Measurements from ENCODE around the gene PACSIN3.

Gene PACSIN3

DNA sequence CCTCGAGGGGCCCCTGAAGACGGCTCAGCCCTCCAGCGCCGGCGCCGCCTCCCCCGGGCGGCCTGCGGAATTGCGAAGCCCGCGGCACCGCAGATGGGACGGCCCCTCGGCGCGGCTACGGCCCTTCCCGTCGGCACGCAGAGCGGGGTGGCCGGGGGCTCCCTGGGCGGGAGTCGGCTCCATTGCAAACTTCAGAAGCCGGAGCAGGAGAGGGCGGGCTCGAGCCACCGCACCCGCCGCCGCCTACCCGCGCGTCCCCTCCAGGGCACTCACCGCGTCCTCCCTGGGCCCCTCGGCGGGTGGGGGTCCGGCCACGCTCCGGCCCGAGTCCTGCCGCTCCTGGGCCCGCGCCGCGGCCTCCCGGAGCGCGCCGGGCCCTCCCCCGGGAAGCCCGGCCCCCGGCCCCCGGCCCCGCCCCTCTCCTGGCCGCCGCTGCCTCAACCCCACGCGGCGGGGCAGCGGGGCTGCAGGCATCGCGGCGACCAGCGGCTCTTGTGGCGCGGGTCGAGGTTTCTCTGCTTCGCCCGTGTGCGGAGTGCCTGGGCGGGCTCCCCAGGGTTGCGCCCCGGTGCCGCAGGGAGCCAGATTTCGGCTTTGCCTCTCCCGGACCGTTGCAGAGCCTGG is at the start of gene PACSIN3:
Gene PACSIN3, minus strand, starts transcription at position 359 of the 624 bp plus-strand sequence. CDS start 3,707 bp downstream, outside the sequence.
- Mint-ChIP-seq H3K27ac (no peak within 1 kb of the TSS), H3K36me3 (ENCODE audit: low read depth) (no peaks in the 10 kb centered on the region), H3K27me3 (peaks cover 70% of the 10 kb centered on the region), H3K4me3 (peak within 1 kb of the TSS; percentile 74), H3K4me1 (ENCODE audit: low read depth) (peaks cover 28% of the 10 kb centered on the region), H3K9me3 (no peaks in the 10 kb centered on the region)
- intact Hi-C loops (cut with micrococcal nuclease) = no loop called here

DNA sequence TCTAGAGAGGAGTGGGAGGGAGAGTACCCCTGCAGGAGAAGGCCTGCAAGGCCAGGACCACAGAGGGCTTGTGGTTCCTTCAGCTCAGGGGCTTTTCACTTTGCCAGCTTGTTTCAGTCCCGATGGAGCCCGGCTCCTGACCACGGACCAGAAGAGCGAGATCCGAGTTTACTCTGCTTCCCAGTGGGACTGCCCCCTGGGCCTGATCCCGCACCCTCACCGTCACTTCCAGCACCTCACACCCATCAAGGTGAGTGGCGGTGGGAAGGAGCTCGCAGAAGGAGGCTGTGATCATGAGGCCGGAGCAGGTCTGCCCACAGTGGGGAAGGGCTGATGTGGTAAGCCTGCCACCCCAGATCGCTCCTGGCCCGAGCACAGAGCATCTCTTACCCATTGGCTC is 48.9 kb upstream of the PACSIN3 start:
- intact Hi-C loops (cut with micrococcal nuclease) = no loop called here
- H3K9me3 Mint-ChIP-seq = no peaks in the 10 kb centered on the region
- peaks cover 24% of the 10 kb centered on the region for H3K4me1 Mint-ChIP-seq (ENCODE audit: low read depth)
- H3K4me3 Mint-ChIP-seq = no peak overlapping the region
- peak overlapping the region; percentile 39 for H3K27ac Mint-ChIP-seq
- no peaks in the 10 kb centered on the region for H3K27me3 Mint-ChIP-seq
- peaks cover 92% of the 10 kb centered on the region for H3K36me3 Mint-ChIP-seq (ENCODE audit: low read depth)

DNA sequence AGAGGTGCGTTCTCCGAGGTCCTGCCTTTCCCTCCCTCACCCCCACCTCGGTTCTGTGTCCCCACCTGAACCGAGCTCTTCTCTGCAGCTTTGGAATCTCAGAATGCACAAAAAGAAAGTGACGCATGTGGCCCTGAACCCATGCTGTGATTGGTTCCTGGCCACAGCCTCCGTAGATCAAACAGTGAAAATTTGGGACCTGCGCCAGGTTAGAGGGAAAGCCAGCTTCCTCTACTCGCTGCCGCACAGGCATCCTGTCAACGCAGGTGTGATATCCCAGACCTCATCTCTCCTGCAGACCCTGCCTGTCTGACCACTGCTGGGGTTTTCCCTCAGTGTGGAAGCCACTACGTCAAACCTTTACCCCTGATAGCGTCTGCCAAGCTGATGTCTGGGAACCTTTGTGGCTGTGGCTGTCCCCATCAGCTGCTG is 48.5 kb upstream of the PACSIN3 start:
- H3K36me3 Mint-ChIP-seq (ENCODE audit: low read depth) = peaks cover 91% of the 10 kb centered on the region
- peak overlapping the region; percentile 39 for H3K27ac Mint-ChIP-seq

DNA sequence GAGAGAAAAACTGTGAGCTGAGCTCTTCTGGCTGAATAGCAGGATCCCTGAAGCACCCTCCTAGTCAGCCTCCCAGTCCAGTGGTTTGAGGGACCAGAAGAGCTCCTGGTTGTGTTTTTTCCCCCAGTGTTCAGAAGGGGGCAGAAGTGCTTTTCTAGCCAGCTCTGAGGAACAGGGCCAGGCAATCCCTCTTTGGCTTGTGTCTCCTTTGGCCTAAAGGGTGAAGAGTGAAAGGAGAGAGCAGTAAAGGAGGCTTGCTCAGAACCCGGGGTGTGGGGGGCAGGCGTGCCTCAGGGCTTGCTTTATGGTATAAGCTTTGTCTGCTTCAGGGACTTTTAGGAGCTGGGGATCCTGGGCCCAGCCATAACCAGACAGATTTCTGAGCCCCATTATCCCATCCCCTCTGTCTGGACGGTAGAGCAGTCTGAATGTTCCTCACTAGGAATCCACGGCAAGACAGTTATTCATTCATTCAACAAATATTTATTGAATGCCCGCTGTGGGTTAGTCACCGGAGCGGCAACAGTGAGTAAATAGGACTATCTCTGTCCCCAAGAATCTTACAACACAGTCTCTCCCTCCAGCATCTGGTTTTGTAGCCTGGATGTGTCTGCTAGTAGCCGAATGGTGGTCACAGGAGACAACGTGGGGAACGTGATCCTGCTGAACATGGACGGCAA is 47.9 kb upstream of the PACSIN3 start:
- H3K27ac Mint-ChIP-seq = no peak overlapping the region
- peaks cover 91% of the 10 kb centered on the region for H3K36me3 Mint-ChIP-seq (ENCODE audit: low read depth)
- H3K9me3 Mint-ChIP-seq = no peaks in the 10 kb centered on the region
- no peaks in the 10 kb centered on the region for H3K27me3 Mint-ChIP-seq
- H3K4me1 Mint-ChIP-seq (ENCODE audit: low read depth) = peaks cover 24% of the 10 kb centered on the region
- H3K4me3 Mint-ChIP-seq = no peak overlapping the region
- intact Hi-C loops (cut with micrococcal nuclease) = loop anchor here (5.0 kb wide), 1 partner anchor 38 kb away; the partner anchor contains the start of gene MADD

More for the DNA sequence above, 48.5 kb upstream of the PACSIN3 start:
- Mint-ChIP-seq H3K4me3 (no peak overlapping the region), H3K4me1 (ENCODE audit: low read depth) (peaks cover 24% of the 10 kb centered on the region), H3K27me3 (no peaks in the 10 kb centered on the region), H3K9me3 (no peaks in the 10 kb centered on the region)
- intact Hi-C loops (cut with micrococcal nuclease) = loop anchor here (5.0 kb wide), 1 partner anchor 38 kb away; the partner anchor contains the start of gene MADD

DNA sequence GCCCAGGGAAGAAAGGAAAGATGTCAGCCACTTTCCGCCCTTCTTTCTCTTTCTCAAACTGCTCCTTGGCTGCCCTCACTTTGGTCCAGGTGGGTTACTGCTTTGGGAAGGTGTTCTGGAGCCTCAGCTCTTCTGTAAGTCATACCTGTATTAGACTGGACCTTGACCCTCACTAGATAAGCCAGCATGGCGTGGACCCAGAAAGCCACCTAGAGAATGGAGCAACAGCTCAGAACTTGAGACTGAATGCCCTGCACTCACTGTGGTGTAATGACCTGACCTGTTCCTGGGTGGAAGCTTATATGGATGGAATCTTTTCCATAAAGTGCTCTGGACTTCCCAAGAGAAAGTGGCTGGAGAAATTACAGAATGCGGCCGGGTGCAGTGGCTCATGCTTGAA is 46.8 kb upstream of the PACSIN3 start:
- Mint-ChIP-seq H3K4me3 (no peak overlapping the region), H3K27ac (no peak overlapping the region), H3K4me1 (ENCODE audit: low read depth) (peaks cover 22% of the 10 kb centered on the region), H3K27me3 (no peaks in the 10 kb centered on the region), H3K36me3 (ENCODE audit: low read depth) (peaks cover 91% of the 10 kb centered on the region), H3K9me3 (no peaks in the 10 kb centered on the region)
- intact Hi-C loops (cut with micrococcal nuclease) = loop anchor here (5.0 kb wide), 1 partner anchor 39 kb away; the partner anchor contains the start of gene MADD

DNA sequence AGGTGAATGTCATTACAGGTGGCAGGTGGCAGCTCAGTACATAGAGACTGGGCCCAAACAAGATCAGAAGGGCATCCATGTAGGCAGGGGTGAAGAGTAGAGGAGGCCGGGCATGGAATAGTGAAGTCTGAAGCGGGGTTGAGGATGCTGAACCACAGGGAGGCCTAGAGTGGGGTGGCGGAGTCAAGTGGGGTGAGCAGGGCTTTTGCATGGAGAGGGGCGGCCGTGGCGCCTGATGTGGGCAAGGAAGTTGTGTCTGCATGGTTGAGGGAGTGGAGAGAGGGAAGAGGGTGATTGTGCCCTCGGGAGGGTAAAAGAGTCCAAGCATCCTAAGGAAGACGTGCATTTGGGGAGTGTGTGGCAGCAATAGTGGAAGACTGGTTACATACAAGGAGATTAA is 42.9 kb upstream of the PACSIN3 start:
- intact Hi-C loops (cut with micrococcal nuclease) = no loop called here
- no peak overlapping the region for H3K27ac Mint-ChIP-seq
- no peaks in the 10 kb centered on the region for H3K9me3 Mint-ChIP-seq
- no peaks in the 10 kb centered on the region for H3K27me3 Mint-ChIP-seq
- H3K4me3 Mint-ChIP-seq = no peak overlapping the region
- H3K4me1 Mint-ChIP-seq (ENCODE audit: low read depth) = peaks cover 18% of the 10 kb centered on the region
- H3K36me3 Mint-ChIP-seq (ENCODE audit: low read depth) = peaks cover 90% of the 10 kb centered on the region

DNA sequence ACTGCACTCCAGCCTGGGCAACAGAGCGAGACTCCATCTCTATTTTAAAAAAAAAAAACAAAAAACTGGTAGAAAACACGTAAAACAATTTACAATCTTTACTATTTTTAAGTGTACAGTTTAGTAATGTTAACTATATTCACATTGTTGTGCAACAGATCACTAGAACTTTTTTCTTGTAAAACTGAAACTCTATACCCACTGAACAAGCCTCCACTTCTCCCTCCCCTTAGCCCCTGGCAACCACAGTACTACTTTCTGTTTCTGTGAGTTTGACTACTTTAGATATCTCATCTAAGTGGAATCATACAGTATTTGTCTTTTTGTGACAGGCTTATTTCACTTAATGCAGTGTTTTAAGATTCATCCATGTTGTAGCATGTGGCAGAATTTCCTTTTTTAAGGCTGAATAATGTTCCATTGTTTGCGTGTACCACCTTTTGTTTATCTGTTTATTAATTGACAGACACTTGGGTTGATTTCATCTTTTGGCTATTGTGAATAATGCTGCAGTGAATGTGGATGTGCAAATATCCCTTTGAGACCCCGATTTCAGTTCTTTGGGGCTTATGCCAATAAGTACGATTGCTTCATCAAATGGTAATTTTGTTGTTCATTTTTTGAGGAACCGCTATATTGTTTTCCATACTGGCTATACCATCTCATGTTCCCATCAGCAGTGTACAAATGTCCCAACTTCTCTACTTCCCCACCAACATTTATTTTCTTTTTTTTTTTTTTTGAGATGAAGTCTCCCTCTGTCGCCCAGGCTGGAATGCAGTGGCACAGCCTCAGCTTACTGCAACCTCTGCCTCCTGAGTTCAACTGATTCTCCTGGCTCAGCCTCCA is 39.5 kb upstream of the PACSIN3 start:
- intact Hi-C loops (cut with micrococcal nuclease) = no loop called here
- Mint-ChIP-seq H3K9me3 (no peaks in the 10 kb centered on the region), H3K4me1 (ENCODE audit: low read depth) (peaks cover 23% of the 10 kb centered on the region), H3K36me3 (ENCODE audit: low read depth) (peaks cover 92% of the 10 kb centered on the region), H3K27me3 (no peaks in the 10 kb centered on the region), H3K4me3 (no peak overlapping the region), H3K27ac (peak overlapping the region; percentile 3)

DNA sequence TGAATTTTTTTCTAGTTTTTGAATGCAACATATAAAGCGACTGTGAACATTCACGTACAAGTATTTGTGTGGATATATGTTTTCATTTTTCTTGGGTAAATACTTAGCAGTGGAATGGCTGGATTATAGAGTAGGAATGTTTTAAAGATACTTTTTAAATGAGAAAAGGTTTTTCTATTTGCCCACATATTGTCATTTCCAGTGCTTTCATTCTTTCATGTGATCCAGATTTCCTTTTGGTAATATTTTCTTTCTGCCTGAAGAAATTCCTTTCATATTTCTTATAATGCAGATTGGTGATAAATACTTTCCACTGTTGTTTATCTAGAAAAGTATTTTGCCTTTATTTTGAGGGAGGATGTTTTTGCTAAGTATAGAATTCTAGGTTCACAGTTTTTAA is 36.5 kb upstream of the PACSIN3 start:
- intact Hi-C loops (cut with micrococcal nuclease) = no loop called here
- H3K4me1 Mint-ChIP-seq (ENCODE audit: low read depth) = peaks cover 40% of the 10 kb centered on the region
- no peaks in the 10 kb centered on the region for H3K9me3 Mint-ChIP-seq
- peaks cover 93% of the 10 kb centered on the region for H3K36me3 Mint-ChIP-seq (ENCODE audit: low read depth)
- H3K27ac Mint-ChIP-seq = no peak overlapping the region
- no peaks in the 10 kb centered on the region for H3K27me3 Mint-ChIP-seq
- H3K4me3 Mint-ChIP-seq = no peak overlapping the region

DNA sequence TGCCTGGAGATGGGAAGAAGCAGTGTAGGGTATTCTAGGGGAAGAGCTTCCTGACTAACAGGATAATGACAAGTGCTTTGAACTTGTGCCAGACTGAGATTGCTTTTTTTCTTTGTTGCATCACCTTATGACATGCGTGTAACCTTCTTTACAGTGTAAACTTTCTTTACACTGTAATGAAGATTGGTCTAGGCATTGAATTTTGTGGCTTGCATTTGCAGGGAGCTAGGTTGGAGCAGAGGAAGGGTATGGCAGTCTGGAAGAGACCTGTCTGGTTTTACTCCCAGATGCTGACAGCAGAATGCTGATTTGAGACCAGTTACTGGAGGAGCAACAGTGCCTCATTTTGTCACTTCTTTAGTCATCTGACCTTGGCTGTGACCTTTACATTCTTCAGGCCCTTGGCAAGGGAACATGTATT is 34.2 kb upstream of the PACSIN3 start:
- no peaks in the 10 kb centered on the region for H3K9me3 Mint-ChIP-seq
- no peak overlapping the region for H3K4me3 Mint-ChIP-seq
- peaks cover 49% of the 10 kb centered on the region for H3K4me1 Mint-ChIP-seq (ENCODE audit: low read depth)
- intact Hi-C loops (cut with micrococcal nuclease) = no loop called here
- peak overlapping the region; percentile 65 for H3K27ac Mint-ChIP-seq
- H3K36me3 Mint-ChIP-seq (ENCODE audit: low read depth) = peaks cover 92% of the 10 kb centered on the region
- no peaks in the 10 kb centered on the region for H3K27me3 Mint-ChIP-seq

DNA sequence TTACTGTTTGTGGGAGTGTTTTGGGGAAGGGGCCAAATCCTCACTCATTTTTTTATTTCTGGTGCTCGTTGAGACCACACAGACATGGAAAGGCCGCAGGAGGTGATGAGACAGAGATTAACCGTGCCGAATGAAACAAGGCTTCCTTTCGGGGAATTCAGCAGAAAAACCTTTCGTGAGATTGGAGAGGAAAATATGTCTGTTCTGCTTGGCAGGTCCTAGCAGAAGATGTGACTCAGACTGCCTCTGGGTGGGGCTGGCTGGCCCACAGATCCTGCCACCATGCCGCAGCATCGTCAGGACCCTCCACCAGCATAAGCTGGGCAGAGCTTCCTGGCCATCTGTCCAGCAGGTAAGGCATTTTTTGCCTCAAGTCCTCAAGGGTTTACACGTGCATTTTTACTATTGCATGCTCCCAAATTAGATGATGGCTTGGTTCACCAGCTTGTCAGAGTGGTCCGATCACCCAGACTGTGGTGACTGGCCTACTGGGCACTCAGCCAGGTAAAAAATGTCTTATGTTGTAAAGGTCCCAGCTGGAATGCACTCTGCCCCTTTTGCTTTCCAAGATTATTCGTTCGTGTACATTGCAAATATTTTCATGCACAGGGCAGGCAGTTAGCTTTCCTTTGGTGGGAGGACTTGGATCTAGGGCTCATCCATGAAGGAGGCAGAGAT is 30.0 kb upstream of the PACSIN3 start:
- intact Hi-C loops (cut with micrococcal nuclease) = loop anchor here (5.0 kb wide), 1 partner anchor 41 kb away; the partner anchor contains the start of gene NR1H3
- H3K4me3 Mint-ChIP-seq = peak overlapping the region; percentile 98
- H3K36me3 Mint-ChIP-seq (ENCODE audit: low read depth) = peaks cover 68% of the 10 kb centered on the region

DNA sequence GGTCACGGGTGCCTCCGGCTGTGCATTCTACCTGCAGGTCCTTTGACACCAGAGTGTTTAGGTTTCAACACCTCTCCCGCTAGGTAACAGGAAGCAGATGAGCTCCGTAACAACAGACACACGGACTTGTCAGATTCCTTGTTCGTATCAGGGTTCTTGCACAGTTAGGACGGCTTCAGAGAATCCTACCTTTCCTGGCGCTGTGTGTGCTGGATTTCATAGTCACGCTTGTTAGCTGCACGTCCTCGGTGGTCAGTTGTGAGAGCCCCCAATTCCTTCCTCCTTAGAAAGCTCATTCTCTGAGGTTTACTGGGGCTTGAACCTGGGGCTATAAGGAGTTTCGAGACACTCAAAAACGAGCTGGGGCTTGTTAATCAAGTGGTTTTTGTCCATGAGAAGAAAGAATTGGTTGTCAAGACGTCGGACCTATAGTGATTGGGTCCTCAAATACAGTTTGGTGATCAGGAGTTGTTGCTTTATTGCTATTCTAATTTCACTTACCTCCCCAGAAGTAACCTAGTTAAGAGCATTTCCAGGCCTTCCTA is 29.2 kb upstream of the PACSIN3 start:
- H3K4me3 Mint-ChIP-seq = peak overlapping the region; percentile 98
- peak overlapping the region; percentile 96 for H3K27ac Mint-ChIP-seq
- H3K4me1 Mint-ChIP-seq (ENCODE audit: low read depth) = peaks cover 44% of the 10 kb centered on the region
- H3K9me3 Mint-ChIP-seq = no peaks in the 10 kb centered on the region
- H3K27me3 Mint-ChIP-seq = no peaks in the 10 kb centered on the region
- H3K36me3 Mint-ChIP-seq (ENCODE audit: low read depth) = peaks cover 60% of the 10 kb centered on the region
- intact Hi-C loops (cut with micrococcal nuclease) = loop anchor here (5.0 kb wide), 1 partner anchor 42 kb away; the partner anchor contains the start of gene NR1H3

More for the DNA sequence above, 30.0 kb upstream of the PACSIN3 start:
- Mint-ChIP-seq H3K27ac (peak overlapping the region; percentile 96), H3K4me1 (ENCODE audit: low read depth) (peaks cover 44% of the 10 kb centered on the region), H3K9me3 (no peaks in the 10 kb centered on the region), H3K27me3 (no peaks in the 10 kb centered on the region)

DNA sequence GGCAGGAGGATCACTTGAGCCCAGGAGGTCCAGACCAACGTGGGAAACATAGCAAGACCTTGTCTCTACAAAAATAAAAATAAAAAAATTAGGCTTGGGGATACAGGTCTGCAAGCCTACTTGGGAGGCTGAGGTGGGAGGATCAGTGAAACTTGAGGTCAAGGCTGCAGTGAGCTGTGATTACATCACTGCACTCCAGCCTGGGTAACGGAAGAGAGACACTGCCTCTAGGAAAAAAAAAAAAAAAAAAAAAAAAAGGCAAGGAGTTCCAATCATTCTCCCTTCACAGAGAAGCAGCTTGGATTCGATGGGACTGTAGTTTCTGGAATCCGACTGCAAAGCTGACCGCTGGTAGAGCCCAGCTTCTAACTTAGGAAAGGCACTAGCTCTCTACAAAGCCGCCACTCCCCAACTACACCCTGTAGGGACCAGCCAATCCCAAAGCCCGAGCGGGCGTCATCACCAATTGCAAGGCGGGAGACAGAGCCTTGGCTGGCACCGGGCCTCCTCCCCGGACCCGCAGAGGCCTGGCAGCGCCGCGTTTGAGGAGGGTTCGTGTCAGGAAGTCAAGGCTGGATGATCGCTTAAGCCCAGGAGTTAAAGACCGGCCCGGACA is 27.8 kb upstream of the PACSIN3 start:
- Mint-ChIP-seq H3K4me1 (ENCODE audit: low read depth) (peaks cover 38% of the 10 kb centered on the region), H3K27me3 (no peaks in the 10 kb centered on the region), H3K27ac (peak overlapping the region; percentile 96), H3K9me3 (no peaks in the 10 kb centered on the region), H3K36me3 (ENCODE audit: low read depth) (peaks cover 46% of the 10 kb centered on the region), H3K4me3 (peak overlapping the region; percentile 98)
- intact Hi-C loops (cut with micrococcal nuclease) = loop anchor here (1.0 kb wide), 2 partner anchors 37 to 55 kb away; no protein-coding TSS in a partner anchor

DNA sequence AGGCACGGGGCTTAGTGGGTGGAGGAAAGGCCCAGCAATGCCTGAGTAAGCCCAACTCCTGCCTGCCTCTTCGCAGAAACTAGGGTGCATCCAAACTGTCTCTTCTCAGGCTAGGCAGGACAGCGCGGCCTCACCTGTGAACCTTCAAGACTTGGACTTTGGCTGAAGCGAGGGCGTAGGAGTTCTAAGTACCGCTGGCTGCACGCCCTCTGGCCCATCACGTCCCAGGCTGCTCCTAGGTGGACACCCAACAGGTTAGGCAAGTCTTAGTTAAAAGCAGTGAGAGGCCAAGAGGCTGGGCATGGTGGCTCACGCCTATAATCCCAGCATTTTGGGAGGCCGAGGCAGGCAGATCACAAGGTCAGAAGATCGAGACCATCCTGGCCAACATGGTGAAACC is 26.7 kb upstream of the PACSIN3 start:
- no peak overlapping the region for H3K4me3 Mint-ChIP-seq
- peaks cover 30% of the 10 kb centered on the region for H3K4me1 Mint-ChIP-seq (ENCODE audit: low read depth)
- no peaks in the 10 kb centered on the region for H3K9me3 Mint-ChIP-seq
- peaks cover under 1% of the 10 kb centered on the region for H3K27me3 Mint-ChIP-seq
- H3K27ac Mint-ChIP-seq = no peak overlapping the region
- peaks cover 35% of the 10 kb centered on the region for H3K36me3 Mint-ChIP-seq (ENCODE audit: low read depth)
- intact Hi-C loops (cut with micrococcal nuclease) = no loop called here
